NCI-H524 (cell line): ENCODE results near the gene KEAP1.
"Not testable (repeated sequence)": the region's sequence is repeated elsewhere in the genome, so short reads cannot be mapped to it uniquely, and the experiment has no call there.

ENCODE experiments used
- DNase-seq, 2 experiments: peaks; one replicate each; lab custom pipeline; 2025; lab: John Stamatoyannopoulos, UW

The KEAP1 gene

GRCh38 chr19:10503002-10503789, at the start of gene KEAP1:
Gene KEAP1, minus strand, starts transcription at chr19:10503356. Its CDS starts 3,323 bp downstream, at chr19:10500033.
- peak; percentile 56 to 59 for DNase-seq

DNA sequence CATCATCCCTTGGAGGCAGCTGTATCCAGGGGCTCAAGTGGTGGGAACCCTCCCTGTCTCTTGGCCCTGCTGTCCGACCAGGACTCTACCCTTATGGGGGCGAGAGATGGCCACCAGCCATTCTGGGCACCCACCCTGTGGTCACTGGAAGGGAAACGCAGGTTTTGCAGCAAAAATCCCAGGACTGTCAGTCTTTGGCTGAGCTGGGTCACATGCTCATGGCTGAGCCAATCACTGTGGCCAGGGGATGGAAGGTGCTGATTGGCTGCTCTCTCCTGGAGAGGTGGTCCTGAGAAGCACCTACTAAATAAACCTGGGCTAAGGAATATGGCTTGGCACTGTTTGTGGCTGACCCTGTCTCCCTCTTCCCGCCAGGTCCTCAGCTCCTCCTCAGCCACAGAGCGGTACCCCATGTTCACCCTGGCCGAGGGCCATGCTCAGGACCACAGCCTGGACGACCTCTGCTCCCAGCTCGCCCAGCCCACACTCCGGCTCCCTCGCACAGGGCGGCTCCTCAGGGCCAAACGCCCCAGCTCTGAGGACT, 49.4 kb upstream of the KEAP1 start:
- peak in 1 of 2 experiments; percentile 68 for DNase-seq

GRCh38 chr19:10551698-10552301, 48.6 kb upstream of the KEAP1 start:
- peak in 1 of 2 experiments; percentile 46 for DNase-seq

DNA sequence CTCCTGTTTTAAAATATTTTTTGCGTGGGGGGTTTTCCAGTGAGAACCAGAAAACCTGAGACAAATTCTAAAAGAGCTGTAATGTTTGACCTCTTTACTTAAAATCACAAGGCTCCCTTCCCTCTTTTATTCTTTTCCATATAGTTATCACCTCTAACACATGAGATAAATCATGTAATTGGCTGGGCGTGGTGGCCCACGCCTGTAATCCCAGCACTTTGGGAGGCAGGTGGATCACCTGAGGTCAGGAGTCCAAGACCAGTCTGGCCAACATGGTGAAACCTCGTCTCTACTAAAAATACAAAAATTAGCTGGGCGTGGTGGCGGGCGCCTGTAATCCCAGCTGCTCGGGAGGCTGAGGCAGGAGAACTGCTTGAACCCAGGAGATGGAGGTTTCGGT, 47.9 kb upstream of the KEAP1 start:
- not testable (repeated sequence) for DNase-seq

GRCh38 chr19:10550336-10550735, 47.2 kb upstream of the KEAP1 start:
- DNase-seq, result no peak

- no peak for DNase-seq
Observed at GRCh38 chr19:10549733-10550132, 46.6 kb upstream of the KEAP1 start.

DNA sequence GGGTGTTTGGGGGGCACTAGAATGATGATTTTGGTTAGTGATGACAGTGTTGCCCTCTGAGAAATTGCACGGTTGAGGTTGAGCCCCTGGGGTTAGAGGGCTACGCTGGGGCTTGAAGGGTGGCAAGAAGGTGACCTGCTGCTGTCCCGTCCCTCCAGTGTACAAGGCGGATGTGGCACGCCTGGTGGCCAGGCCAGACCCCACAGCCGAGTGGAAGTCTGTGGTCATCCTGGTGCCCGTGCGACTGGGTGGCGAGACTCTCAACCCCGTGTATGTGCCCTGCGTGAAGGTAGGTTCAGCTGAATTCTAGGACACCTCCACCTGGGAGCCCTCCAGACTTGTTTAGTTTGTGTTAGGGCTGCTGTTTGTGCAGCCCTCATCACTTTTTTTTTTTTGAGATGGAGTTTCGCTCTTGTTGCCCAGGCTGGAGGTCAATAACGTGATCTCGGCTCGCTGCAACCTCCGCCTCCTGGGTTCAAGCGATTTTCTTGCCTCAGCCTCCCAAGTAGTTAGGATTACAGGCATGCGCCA, 45.7 kb upstream of the KEAP1 start:
- no peak for DNase-seq

GRCh38 chr19:10546817-10547216, 43.7 kb upstream of the KEAP1 start:
- no peak for DNase-seq

- DNase-seq, result no peak
Observed at GRCh38 chr19:10544753-10545251, 41.6 kb upstream of the KEAP1 start.

GRCh38 chr19:10544242-10544752, 41.1 kb upstream of the KEAP1 start:
- no peak for DNase-seq

DNA sequence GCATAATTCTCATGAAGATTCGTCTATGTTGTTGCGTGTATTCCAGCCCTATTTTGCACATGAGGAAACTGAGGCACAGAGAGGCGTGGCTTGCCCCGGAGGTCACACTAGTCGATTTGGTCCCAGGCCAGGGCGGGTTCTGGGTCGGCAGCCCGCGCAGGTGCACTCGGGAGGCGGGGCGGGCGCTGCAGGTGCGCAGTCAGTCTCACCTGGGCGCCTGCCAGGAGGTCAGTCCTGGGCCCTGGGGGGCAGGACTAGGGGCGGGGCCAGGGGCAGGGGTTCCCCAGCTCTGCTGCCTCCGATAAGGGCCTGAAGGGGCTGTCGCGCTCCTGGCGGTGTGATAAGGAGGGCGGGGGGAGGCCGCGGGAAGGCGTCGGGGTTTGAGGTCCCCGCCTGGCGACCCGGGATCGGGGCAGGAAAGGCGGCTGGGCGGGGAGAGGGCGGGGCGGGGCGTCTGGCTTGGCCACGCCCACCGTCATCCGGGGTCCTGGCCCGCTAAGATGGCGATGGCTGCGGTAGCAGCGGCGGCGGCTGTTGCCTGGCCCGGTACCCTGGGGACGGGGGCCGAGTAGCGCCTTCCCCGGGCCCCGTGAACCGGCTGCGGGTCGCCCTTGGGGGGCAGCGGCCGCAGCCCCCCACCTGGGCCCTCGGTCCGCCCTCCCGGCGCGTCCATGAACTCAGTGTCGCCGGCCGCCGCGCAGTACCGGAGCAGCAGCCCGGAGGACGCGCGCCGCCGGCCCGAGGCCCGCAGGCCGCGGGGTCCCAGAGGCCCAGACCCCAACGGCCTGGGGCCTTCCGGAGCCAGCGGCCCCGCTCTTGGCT, 40.5 kb upstream of the KEAP1 start, which contains the start of gene ATG4D:
ATG4D (plus strand) TSS at position 485 of the 822 bp plus-strand sequence; CDS start at position 672, 187 bp downstream.
- peak; percentile 49 to 68 for DNase-seq

- no peak for DNase-seq
Observed at GRCh38 chr19:10543059-10543419, 39.9 kb upstream of the KEAP1 start.

DNA sequence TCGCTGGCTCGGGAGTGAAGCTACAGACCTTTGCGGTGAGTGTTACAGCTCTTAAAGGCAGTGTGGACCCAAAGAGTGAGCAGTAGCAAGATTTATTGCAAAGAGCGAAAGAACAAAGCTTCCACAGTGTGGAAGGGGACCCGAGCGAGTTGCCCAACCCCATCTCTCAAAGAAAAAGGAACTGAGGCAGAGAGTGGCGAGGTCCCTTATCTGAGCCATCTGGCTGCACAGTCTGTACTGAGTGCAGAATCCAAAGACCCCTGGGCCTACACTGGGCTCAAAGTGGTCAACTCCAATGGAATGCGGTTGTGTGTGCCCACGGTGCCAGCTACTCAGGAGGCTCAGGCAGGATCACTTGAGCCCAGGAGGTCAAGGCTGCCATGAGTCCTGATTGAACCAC, 35.9 kb upstream of the KEAP1 start:
- not testable (repeated sequence) for DNase-seq

GRCh38 chr19:10538204-10538983, 35.2 kb upstream of the KEAP1 start:
- no peak for DNase-seq

GRCh38 chr19:10537668-10538067, 34.5 kb upstream of the KEAP1 start:
- DNase-seq, result no peak

GRCh38 chr19:10535613-10536012, 32.5 kb upstream of the KEAP1 start:
- no peak for DNase-seq

- DNase-seq, result no peak
Observed at GRCh38 chr19:10533646-10534386, 30.7 kb upstream of the KEAP1 start.

DNA sequence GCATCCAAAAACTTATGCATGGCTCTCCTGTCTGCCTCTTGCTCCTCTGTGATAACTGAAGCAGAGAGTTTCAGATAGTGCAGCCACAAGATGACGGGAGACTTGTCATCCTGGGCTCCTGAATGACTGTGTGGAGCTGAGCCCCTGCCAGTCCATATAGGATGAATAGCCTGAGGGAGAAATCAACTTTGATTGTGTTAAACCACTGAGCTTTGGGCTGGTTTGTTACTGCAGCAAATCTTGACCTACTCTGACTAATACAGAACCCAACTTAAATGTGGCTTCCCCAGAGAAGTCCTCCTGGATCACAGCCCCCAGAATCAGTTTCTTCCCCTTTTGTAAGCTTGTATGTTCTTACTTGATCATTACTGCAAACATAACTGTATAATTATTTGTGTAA, 29.3 kb upstream of the KEAP1 start:
- DNase-seq, result no peak

DNA sequence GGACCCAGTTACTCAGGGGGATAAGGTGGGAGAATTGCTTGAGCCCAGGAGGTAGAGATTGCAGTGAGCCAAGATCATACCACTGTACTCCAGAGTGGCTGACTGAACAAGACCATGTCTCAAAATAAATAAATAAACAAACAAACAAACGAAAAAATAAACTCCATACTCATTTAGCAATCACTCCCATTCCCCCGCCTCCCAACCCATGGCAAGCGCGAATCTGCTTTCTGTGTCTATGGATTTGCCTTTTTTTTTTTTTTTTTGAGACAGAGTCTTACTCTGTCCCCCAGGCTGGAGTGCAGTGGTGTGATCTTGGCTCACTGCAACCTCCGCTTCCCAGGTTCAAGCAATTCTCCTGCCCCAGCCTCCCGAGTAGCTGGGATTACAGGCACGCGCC, 23.7 kb upstream of the KEAP1 start:
- not testable (repeated sequence) for DNase-seq

GRCh38 chr19:10525636-10526035, 22.5 kb upstream of the KEAP1 start:
- no peak for DNase-seq
